Nasal cavity respiratory epithelium epithelial cell of viscerocranial mucosa (primary cell): ENCODE data around the gene ABHD17C. TPM values are rescaled to one million over a fixed set of nuclear protein-coding genes. Genes with fewer than 3 reads are reported as not detected.

Experiments
- total RNA-seq: library from RNA; depleted of rRNA; stranded (reverse); fragments of >200 nt; gene quantifications from 2 replicates; pipeline ENCODE4 v1.2.3, GENCODE V29; 2014

The ABHD17C gene
- total RNA-seq, result 25.6 and 45.4 TPM in 2 replicates

DNA sequence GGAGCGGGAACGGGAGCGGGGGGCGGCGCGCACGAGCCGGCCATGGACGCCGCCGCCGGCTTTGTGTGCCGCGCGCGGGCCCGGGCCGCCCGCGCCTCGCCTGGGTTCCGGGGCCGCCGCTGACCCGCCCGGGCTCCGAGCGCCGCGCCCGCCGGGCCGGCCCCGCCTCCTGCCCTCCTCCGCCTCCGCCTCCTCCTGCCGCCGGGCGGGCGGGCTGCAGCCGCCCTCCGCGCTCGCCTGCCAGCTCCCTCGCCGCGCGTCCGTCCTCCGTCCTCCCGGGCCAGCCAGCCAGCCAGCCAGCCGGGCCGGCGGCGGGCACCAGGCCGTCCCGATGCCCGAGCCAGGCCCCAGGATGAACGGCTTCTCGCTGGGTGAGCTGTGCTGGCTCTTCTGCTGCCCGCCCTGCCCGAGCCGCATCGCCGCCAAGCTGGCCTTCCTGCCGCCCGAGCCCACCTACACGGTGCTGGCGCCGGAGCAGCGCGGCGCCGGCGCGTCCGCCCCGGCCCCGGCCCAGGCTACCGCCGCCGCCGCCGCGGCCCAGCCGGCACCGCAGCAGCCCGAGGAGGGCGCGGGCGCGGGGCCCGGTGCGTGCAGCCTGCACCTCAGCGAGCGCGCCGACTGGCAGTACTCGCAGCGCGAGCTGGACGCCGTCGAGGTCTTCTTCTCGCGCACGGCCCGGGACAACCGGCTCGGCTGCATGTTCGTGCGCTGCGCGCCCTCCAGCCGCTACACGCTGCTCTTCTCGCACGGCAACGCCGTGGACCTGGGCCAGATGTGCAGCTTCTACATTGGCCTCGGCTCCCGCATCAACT lies at the start of gene ABHD17C:
TSS of gene ABHD17C (plus strand) at position 212 of the 812 bp plus-strand sequence. CDS start at position 332, 120 bp downstream.

DNA sequence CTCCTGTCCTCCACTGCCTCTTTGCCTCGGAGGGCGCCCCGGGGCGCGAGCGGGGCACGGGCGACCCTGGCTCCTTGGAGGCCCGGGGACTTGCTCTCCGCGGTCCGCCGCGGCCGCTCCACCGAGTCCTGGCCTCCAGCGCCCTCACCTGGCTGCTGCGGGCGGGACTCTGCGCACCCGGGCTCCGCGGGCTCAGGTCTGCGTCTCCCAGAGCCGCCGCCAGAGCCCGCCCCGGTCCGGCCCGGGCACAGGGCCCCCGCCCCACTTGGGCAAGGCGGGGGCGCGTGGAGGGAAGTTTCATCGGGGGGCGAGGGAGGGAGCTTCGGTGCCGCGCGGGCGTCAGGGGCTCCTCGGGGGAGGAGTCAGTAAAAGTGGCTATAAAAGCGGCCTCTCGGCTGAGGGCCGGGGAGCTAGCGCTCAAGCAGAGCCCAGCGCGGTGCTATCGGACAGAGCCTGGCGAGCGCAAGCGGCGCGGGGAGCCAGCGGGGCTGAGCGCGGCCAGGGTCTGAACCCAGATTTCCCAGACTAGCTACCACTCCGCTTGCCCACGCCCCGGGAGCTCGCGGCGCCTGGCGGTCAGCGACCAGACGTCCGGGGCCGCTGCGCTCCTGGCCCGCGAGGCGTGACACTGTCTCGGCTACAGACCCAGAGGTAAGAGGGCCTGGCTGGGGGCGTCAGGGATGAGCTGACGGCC lies 84.0 kb downstream of the ABHD17C start, which contains the start of gene CEMIP:
TSS of gene CEMIP (plus strand) at position 407 of the 694 bp plus-strand sequence. CDS start 94,510 bp downstream, outside the sequence.

Other genes starting within 250 kb of the ABHD17C start
- gene CEMIP, start 84.1 kb downstream of the ABHD17C start, total RNA-seq, result 1.0 and 3.6 TPM in 2 replicates